Heart right ventricle (tissue), 16 donors: ENCODE data around the gene ZFP92. TPM values are rescaled to one million over a fixed set of nuclear protein-coding genes. Genes with fewer than 3 reads are reported as not detected.

ENCODE experiments used
- ATAC-seq, 8 donors: fragments of 200-7000 bp; cut with Tn5 transposase; one replicate each; pipeline ENCODE4 v1.9.1; 2020; ENCODE audit warnings: mild to moderate bottlenecking in 8 of 8, moderate library complexity in 8 of 8, moderate number of reproducible peaks in 1 of 8
- DNase-seq, 2 donors: peaks; one replicate each; pipeline ENCODE4 v3.0.0-alpha.2; 2020
- H3K27ac ChIP-seq, 10 donors: fragments of 200-600 bp; sonication (generic) in 2 of 10; one replicate each; pipeline versions ENCODE4 v1.5.0 to v1.8.0; 2020 to 2022; ENCODE audit warnings: mild to moderate bottlenecking in 3 of 10
- H3K27me3 ChIP-seq, 7 donors: fragments of 200-600 bp; one replicate each; pipeline ENCODE4 v1.8.0; 2021 to 2022; ENCODE audit warnings: mild to moderate bottlenecking in 2 of 7
- H3K36me3 ChIP-seq, 9 donors: fragments of 200-600 bp; sonication (generic) in 1 of 9; one replicate each; pipeline versions ENCODE4 v1.5.0 to v1.8.0; 2020 to 2022; ENCODE audit warnings: mild to moderate bottlenecking in 2 of 9
- H3K4me1 ChIP-seq, 9 donors: fragments of 200-600 bp; sonication (generic) in 1 of 9; one replicate each; pipeline versions ENCODE4 v1.5.0 to v1.8.0; 2020 to 2022; ENCODE audit warnings: mild to moderate bottlenecking in 4 of 9
- H3K4me3 ChIP-seq, 10 donors: fragments of 200-600 bp; sonication (generic) in 2 of 10; one replicate each; pipeline versions ENCODE4 v1.5.0 to v1.8.0; 2020 to 2022; ENCODE audit warnings: mild to moderate bottlenecking in 7 of 10, moderate library complexity in 2 of 10
- H3K9me3 ChIP-seq, 11 donors: fragments of 200-600 bp in 10 of 11; sonication (generic) in 2 of 11; one replicate each; pipeline versions ENCODE4 v1.5.0 to v1.8.0; 2013 to 2022; ENCODE audit warnings: mild to moderate bottlenecking in 2 of 11, control low read depth in 1 of 11, moderate library complexity in 1 of 11
- WGBS, 2 donors: extraction: QIAGEN DNeasy Blood & Tissue Kit; methylation state at CpG; one replicate each; pipeline ENCODE4 v1.1.7; 2013; ENCODE audit warnings: inconsistent platforms in 1 of 2; 5-methylcytosine and 5-hydroxymethylcytosine counted together
- intact Hi-C, 10 donors: fragments of 100-400 bp; cut with DNase I; formaldehyde crosslinking; loops; one replicate each; pipeline versions ENCODE4 v1.11.1 to v1.14.2; 2022
- polyA plus RNA-seq, 2 donors: library from polyadenylated mRNA; stranded (reverse); fragments of 200-250 nt; gene quantifications; one replicate each; pipeline ENCODE4 v1.2.3, GENCODE V29; 2013
- total RNA-seq, 10 donors: library from RNA; stranded (reverse); fragmentation: NEBNext Ultra II Directional in 3 of 10; extraction: Animal tissue kit (Norgen Biotek cat#: 25700) in 3 of 10; gene quantifications; one replicate each; pipeline versions ENCODE4 v1.2.1 to v1.2.4, GENCODE V29; 2021 to 2023
- TF ChIP-seq, protein P1 (sequence below), 9 donors: fragments of 200-600 bp; sonication (generic) in 2 of 9; IDR thresholded peaks; one replicate each; pipeline versions ENCODE4 v1.5.0 to v1.8.0; 2021 to 2022; ENCODE audit warnings: antibody characterized with exemption in 9 of 9, mild to moderate bottlenecking in 5 of 9, moderate library complexity in 1 of 9
- donor health status: Arrhythmogenic right ventricular cardiomyopathy.
- donor health status: ischemic (EF 13 %, LVEDD 7.1; RV severe dilation, severe dysfunction).
- donor health status: healthy with polysubstance abuse.
- donor health status: DM: no; HTN: yes; CAD: no.
- donor health status: DM: no; HTN: no; CAD: no.
- donor health status: ischemic (EF 25% LVEDD 6.9; RV normal size, moderate dysfunction).
- donor health status: ischemic (EF 25% LVEDD 5.7; RV mildly dilated, moderate dysfunction).
- donor health status: healthy.
- donor health status: DM: yes; HTN: yes; CAD: no.
- donor health status: Ischemic cardiomyopathy.
- donor health status: ischemic (EF 35%, LVEDD 5.7; RV mildly dilated, moderate dysfunction).
- donor health status: nonischemic (EF 11% LVEDD 7.7; RV severe dilation, severe dysfunction).
- donor health status: DM: yes; HTN: yes; CAD: no.
- donor health status: PGD.
- donor health status: ischemic (EF 29% LVEDD 5.4; RV normal size, mild dysfunction).
- donor health status: nonischemic (EF 23%, LVEDD 6.1; RV moderate dilation, normal function).

The ZFP92 gene
- total and polyA plus RNA-seq, 12 donors = 0.17 to 1.6 (median 0.44) TPM

GRCh38 chrX:153457136-153457825 is 46.0 kb downstream of the ZFP92 start:
- peaks cover 0 to 9% (median 0%) of the 10 kb centered on the region in 9 donors for H3K4me1 ChIP-seq
- intact Hi-C loops = loop anchor here in 1 of 10 donors (10.0 kb wide), 1 partner anchor 48 kb away; no protein-coding TSS in a partner anchor
- H3K27me3 ChIP-seq = peaks cover 0 to 9% (median 0%) of the 10 kb centered on the region in 7 donors
- H3K4me3 ChIP-seq = no peak overlapping the region
- DNase-seq (no peak), ATAC-seq (no peak)
- H3K36me3 ChIP-seq = peaks cover 0 to 59% (median 0%) of the 10 kb centered on the region in 9 donors
- H3K27ac ChIP-seq = no peak overlapping the region
- H3K9me3 ChIP-seq = no peaks in the 10 kb centered on the region
- TF ChIP-seq, protein P1, sequence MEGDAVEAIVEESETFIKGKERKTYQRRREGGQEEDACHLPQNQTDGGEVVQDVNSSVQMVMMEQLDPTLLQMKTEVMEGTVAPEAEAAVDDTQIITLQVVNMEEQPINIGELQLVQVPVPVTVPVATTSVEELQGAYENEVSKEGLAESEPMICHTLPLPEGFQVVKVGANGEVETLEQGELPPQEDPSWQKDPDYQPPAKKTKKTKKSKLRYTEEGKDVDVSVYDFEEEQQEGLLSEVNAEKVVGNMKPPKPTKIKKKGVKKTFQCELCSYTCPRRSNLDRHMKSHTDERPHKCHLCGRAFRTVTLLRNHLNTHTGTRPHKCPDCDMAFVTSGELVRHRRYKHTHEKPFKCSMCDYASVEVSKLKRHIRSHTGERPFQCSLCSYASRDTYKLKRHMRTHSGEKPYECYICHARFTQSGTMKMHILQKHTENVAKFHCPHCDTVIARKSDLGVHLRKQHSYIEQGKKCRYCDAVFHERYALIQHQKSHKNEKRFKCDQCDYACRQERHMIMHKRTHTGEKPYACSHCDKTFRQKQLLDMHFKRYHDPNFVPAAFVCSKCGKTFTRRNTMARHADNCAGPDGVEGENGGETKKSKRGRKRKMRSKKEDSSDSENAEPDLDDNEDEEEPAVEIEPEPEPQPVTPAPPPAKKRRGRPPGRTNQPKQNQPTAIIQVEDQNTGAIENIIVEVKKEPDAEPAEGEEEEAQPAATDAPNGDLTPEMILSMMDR (IDR thresholded peaks at IDR 0.05) = no peak
- 90 to 93% methylated on average over 18 of the region's 18 CpGs for WGBS, 2 donors

GRCh38 chrX:153457827-153458466 is 46.7 kb downstream of the ZFP92 start:
- Histone ChIP-seq H3K36me3 (peaks cover 0 to 59% (median 0%) of the 10 kb centered on the region in 9 donors), H3K27me3 (peaks cover 0 to 9% (median 0%) of the 10 kb centered on the region in 7 donors), H3K9me3 (no peaks in the 10 kb centered on the region), H3K4me3 (no peak overlapping the region), H3K4me1 (peaks cover 0 to 9% (median 0%) of the 10 kb centered on the region in 9 donors), H3K27ac (no peak overlapping the region)
- intact Hi-C loops = loop anchor here in 1 of 10 donors (10.0 kb wide), 1 partner anchor 47 kb away; no protein-coding TSS in a partner anchor
- TF ChIP-seq, protein P1 (IDR thresholded peaks at IDR 0.05) = no peak
- ATAC-seq (no peak), DNase-seq (no peak)
- WGBS, 2 donors = 92 to 97% methylated on average over 17 of the region's 17 CpGs

DNA sequence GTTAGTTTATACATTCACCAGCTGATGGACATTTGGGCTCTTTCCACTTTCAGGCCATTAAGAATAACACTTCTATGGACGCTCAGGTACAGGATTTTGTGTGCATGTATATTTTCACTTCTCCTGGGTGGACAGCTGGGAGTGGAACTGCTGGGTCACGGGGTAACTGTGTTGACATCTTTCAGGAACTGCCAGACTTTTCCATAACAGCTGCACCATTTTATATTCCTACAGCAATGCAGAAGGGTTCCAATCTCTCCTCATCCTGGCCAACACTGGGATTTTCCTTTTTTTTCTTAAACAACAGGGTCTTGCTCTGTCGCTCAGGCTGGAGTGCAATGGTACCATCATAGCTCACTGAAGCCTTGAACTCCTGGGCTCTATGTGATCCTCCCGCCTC is 47.2 kb downstream of the ZFP92 start:
- Histone ChIP-seq H3K4me1 (peaks cover 0 to 9% (median 0%) of the 10 kb centered on the region in 9 donors), H3K27me3 (peaks cover 0 to 9% (median 0%) of the 10 kb centered on the region in 7 donors), H3K4me3 (no peak overlapping the region), H3K9me3 (no peaks in the 10 kb centered on the region), H3K36me3 (peaks cover 0 to 55% (median 0%) of the 10 kb centered on the region in 9 donors), H3K27ac (no peak overlapping the region)
- WGBS, 2 donors = 86% methylated on average over 4 of the region's 4 CpGs
- ATAC-seq = no peak
- TF ChIP-seq, protein P1 (IDR thresholded peaks at IDR 0.05) = no peak
- no peak for DNase-seq
- intact Hi-C loops = loop anchor here in 1 of 10 donors (10.0 kb wide), 1 partner anchor 46 kb away; no protein-coding TSS in a partner anchor

DNA sequence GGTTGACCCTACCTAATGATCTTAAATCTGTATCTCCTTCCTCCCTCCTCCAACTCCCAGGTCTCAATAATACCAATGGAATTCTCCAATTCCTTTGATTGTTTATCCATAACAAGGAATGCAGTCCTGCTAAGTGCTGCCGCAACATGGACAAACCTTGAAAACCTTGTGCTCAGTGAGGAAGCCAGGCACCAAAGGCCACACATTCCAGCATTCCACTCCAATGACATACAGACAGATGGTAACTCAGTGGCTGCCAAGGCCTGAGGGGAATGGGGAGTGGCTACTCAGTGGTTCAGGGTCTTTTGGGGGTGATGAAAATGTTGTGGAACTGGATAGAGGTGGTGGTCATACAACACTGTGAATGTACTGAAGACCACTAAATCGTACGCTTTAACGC is 48.7 kb downstream of the ZFP92 start:
- peaks cover 0 to 9% (median 0%) of the 10 kb centered on the region in 9 donors for H3K4me1 ChIP-seq
- peaks cover 0 to 41% (median 0%) of the 10 kb centered on the region in 9 donors for H3K36me3 ChIP-seq
- H3K4me3 ChIP-seq = no peak overlapping the region
- TF ChIP-seq, protein P1 (IDR thresholded peaks at IDR 0.05) = no peak
- ATAC-seq (peak in 1 of 8 donors; percentile 29), DNase-seq (no peak)
- H3K27ac ChIP-seq = no peak overlapping the region
- no peaks in the 10 kb centered on the region for H3K9me3 ChIP-seq
- intact Hi-C loops = loop anchor here in 3 of 10 donors (5.0 to 10.0 kb wide), 2 partner anchors 45 to 47 kb away; no protein-coding TSS in a partner anchor
- 72 to 83% methylated on average over 4 of the region's 4 CpGs for WGBS, 2 donors
- H3K27me3 ChIP-seq = peaks cover 0 to 9% (median 0%) of the 10 kb centered on the region in 7 donors
